IMR-90 (cell line): Measurements from ENCODE around the gene S100Z. TPM values are rescaled to one million over a fixed set of nuclear protein-coding genes. Genes with fewer than 3 reads are reported as not detected.
A peak's percentile ranks its signal among the peaks of the same experiment; 100 is the strongest.

ENCODE experiments used
- ATAC-seq: fragments of 200-7000 bp; cut with Tn5 transposase; 2 replicates; pipeline ENCODE4 v1.9.1; 2020; ENCODE audit warnings: low read depth, mild to moderate bottlenecking, moderate library complexity
- BruUV-seq: library from RNA; stranded (reverse); fragments of 400-500 nt; replicated peaks from 2 replicates; lab custom pipeline; 2021; lab: Mats Ljungman, UMichigan
- CTCF ChIA-PET: fragments of 300-600 bp; formaldehyde crosslinking; extraction: SDS; loops from one replicate; lab custom pipeline; 2021; ENCODE audit warnings: antibody characterized with exemption; lab: Yijun Ruan, JAX
- POLR2A ChIA-PET: fragments of 300-600 bp; sonication (Branson Sonifier 250); formaldehyde crosslinking; loops from one replicate; lab custom pipeline; 2022; ENCODE audit warnings: antibody characterized with exemption; ENCODE audit not compliant: unreplicated experiment; lab: Charles Lee
- DNase-seq: peaks from one replicate; pipeline ENCODE4 v3.0.0; 2013
- H2AFZ ChIP-seq: replicated peaks from 2 replicates; pipeline ENCODE3; 2013; ENCODE audit warnings: low read length, mild to moderate bottlenecking; ENCODE audit not compliant: poor library complexity
- H2AK5ac ChIP-seq: 2 replicates; pipeline ENCODE4 v1.6.1; 2013; ENCODE audit warnings: low read depth, low read length, inconsistent platforms
- H2AK9ac ChIP-seq: replicated peaks from 2 replicates; pipeline ENCODE3; 2013; ENCODE audit warnings: mild to moderate bottlenecking, low read depth, low read length, moderate library complexity; ENCODE audit not compliant: poor library complexity
- H2BK120ac ChIP-seq: 2 replicates; pipeline ENCODE4 v1.6.1; 2013; ENCODE audit warnings: low read depth, low read length, inconsistent platforms
- H2BK15ac ChIP-seq: 3 replicates; pipeline ENCODE4 v1.6.1; 2013; ENCODE audit warnings: low read depth, low read length, inconsistent platforms
- H2BK20ac ChIP-seq: 2 replicates; pipeline ENCODE4 v1.6.1; 2013; ENCODE audit warnings: low read depth, mild to moderate bottlenecking, inconsistent platforms, low read length, moderate library complexity
- H2BK5ac ChIP-seq: 2 replicates; pipeline ENCODE4 v1.6.1; 2013; ENCODE audit warnings: mild to moderate bottlenecking, low read depth, low read length, inconsistent platforms; ENCODE audit not compliant: poor library complexity, severe bottlenecking
- H3K14ac ChIP-seq: replicated peaks from 2 replicates; pipeline ENCODE4 v1.6.1; 2013; ENCODE audit warnings: low read depth, low read length, inconsistent platforms
- H3K18ac ChIP-seq: 2 replicates; pipeline ENCODE4 v1.6.1; 2013; ENCODE audit warnings: low read depth, low read length, control low read depth
- H3K23ac ChIP-seq: 2 replicates; pipeline ENCODE4 v1.6.1; 2013; ENCODE audit warnings: low read depth, low read length, inconsistent platforms
- H3K27ac ChIP-seq: 2 replicates; pipeline ENCODE4 v1.5.1; 2013; ENCODE audit warnings: mild to moderate bottlenecking, control low read depth, low read length; ENCODE audit not compliant: insufficient read depth
- H3K27me3 ChIP-seq: 2 replicates; pipeline ENCODE4 v1.6.1; 2013; ENCODE audit warnings: low read length; ENCODE audit not compliant: control insufficient read depth, insufficient read depth
- H3K36me3 ChIP-seq: 2 replicates; pipeline ENCODE4 v1.6.1; 2013; ENCODE audit warnings: low read length, mixed read lengths; ENCODE audit not compliant: control insufficient read depth, insufficient read depth
- H3K4ac ChIP-seq: 2 replicates; pipeline ENCODE4 v1.6.1; 2013; ENCODE audit warnings: low read depth, low read length, inconsistent platforms
- H3K4me1 ChIP-seq: 2 replicates; pipeline ENCODE4 v1.6.1; 2013; ENCODE audit warnings: low read length, mixed read lengths; ENCODE audit not compliant: control insufficient read depth, insufficient read depth
- H3K4me2 ChIP-seq: 2 replicates; pipeline ENCODE4 v1.6.1; 2013; ENCODE audit warnings: low read depth, mild to moderate bottlenecking, control low read depth, low read length, moderate library complexity
- H3K4me3 ChIP-seq: 2 replicates; pipeline ENCODE4 v1.5.1; 2013; ENCODE audit warnings: low read depth, mild to moderate bottlenecking, control low read depth, low read length, moderate library complexity; ENCODE audit not compliant: insufficient read depth
- H3K56ac ChIP-seq: 2 replicates; pipeline ENCODE4 v1.6.1; 2013; ENCODE audit warnings: low read length, inconsistent platforms; ENCODE audit not compliant: insufficient read depth; ENCODE audit errors: extremely low read depth
- H3K79me1 ChIP-seq, 2 experiments: 2 replicates each; pipeline ENCODE4 v1.6.1; 2013; ENCODE audit warnings: low read length in 2 of 2, inconsistent platforms in 1 of 2, low read depth in 1 of 2
- H3K9ac ChIP-seq: 2 replicates; pipeline ENCODE4 v1.6.1; 2013; ENCODE audit warnings: low read depth, low read length, control low read depth
- H3K9me1 ChIP-seq: 2 replicates; pipeline ENCODE4 v1.6.1; 2013; ENCODE audit warnings: low read length, inconsistent platforms; ENCODE audit not compliant: insufficient read depth
- H3K9me3 ChIP-seq: 2 replicates; pipeline ENCODE4 v1.6.1; 2013; ENCODE audit warnings: low read length; ENCODE audit not compliant: control insufficient read depth, insufficient read depth
- H4K20me1 ChIP-seq: 2 replicates; pipeline ENCODE4 v1.6.1; 2013; ENCODE audit warnings: low read length, inconsistent platforms; ENCODE audit not compliant: insufficient read depth
- H4K5ac ChIP-seq: 2 replicates; pipeline ENCODE4 v1.6.1; 2013; ENCODE audit warnings: mild to moderate bottlenecking, low read depth, low read length, control low read depth
- H4K8ac ChIP-seq, 2 experiments: 2 replicates each; pipeline ENCODE4 v1.6.1; 2013; ENCODE audit warnings: low read depth in 2 of 2, low read length in 2 of 2, control low read depth in 1 of 2, inconsistent platforms in 1 of 2
- H4K91ac ChIP-seq: 2 replicates; pipeline ENCODE4 v1.6.1; 2013; ENCODE audit warnings: low read depth, low read length, inconsistent platforms; ENCODE audit not compliant: insufficient read depth
- CHD1 ChIP-seq: IDR thresholded peaks from 2 replicates; pipeline ENCODE4 v1.6.1; 2012; ENCODE audit warnings: low read depth, low read length, improper control_type of control experiment
- MAFK ChIP-seq: IDR thresholded peaks from 2 replicates; pipeline ENCODE4 v1.6.1; 2012; ENCODE audit warnings: low read depth, low read length, improper control_type of control experiment
- NFE2L2 ChIP-seq: fragments of 150-350 bp; IDR thresholded peaks from 2 replicates; pipeline ENCODE4 v1.6.1; 2016; ENCODE audit warnings: low read depth, mild to moderate bottlenecking, low read length
- USF2 ChIP-seq: fragments of 150-350 bp; IDR thresholded peaks from 2 replicates; pipeline ENCODE4 v1.6.1; 2017; ENCODE audit warnings: mild to moderate bottlenecking, antibody characterized with exemption, low read length, low read depth
- WGBS, 2 experiments: methylation state at CpG; one replicate each; pipeline versions ENCODE4 v1.1.5 to v1.1.7; 2013; ENCODE audit warnings: missing lambda C conversion rate in 2 of 2; ENCODE audit not compliant: insufficient read length in 1 of 2; ENCODE audit errors: extremely low coverage in 2 of 2; 5-methylcytosine and 5-hydroxymethylcytosine counted together
- dilution Hi-C: fragments of 300-500 bp; cut with HindIII; formaldehyde crosslinking; loops from one replicate; pipeline ENCODE4 v1.14.3; 2018; ENCODE audit warnings: low sequenced_read_pairs; ENCODE audit not compliant: unreplicated experiment
- in situ Hi-C: fragments of 300-500 bp; cut with MboI; formaldehyde crosslinking; loops from 3 replicates; pipeline ENCODE4 v1.14.3; 2019; ENCODE audit warnings: low sequenced_read_pairs, inconsistent platforms, mixed read lengths
- intact Hi-C: fragments of 100-400 bp; cut with micrococcal nuclease; formaldehyde crosslinking; loops from 2 replicates; pipeline ENCODE4 v1.10.0; 2022
- polyA plus RNA-seq, 3 experiments: library from polyadenylated mRNA; depleted of rRNA; stranded (reverse); fragments of >200 nt; gene quantifications; 2 replicates each; pipeline ENCODE4 v1.2.3, GENCODE V29; 2012; ENCODE audit warnings: low replicate concordance in 1 of 3
- total RNA-seq: library from RNA; depleted of rRNA; stranded (reverse); fragments of >200 nt; gene quantifications from 2 replicates; pipeline ENCODE4 v1.2.3, GENCODE V29; 2012

The S100Z gene
- total and polyA plus RNA-seq, 2 of the 4 experiments (the other 2 are of a cell fraction), result not detected

- Histone ChIP-seq H3K9me1 (peaks cover 5% of the 10 kb centered on the region; the same call in 1 of the 2 replicates), H2BK15ac (no peak overlapping the region; the same call in 2 of the 3 replicates), H3K36me3 (no peaks in the 10 kb centered on the region), H3K9ac (no peak overlapping the region), H2BK20ac (peak overlapping the region; percentile 35; the same call in 1 of the 2 replicates), H4K20me1 (no peaks in the 10 kb centered on the region), H4K8ac (0 out of 4 replicates have a peak overlapping the region, but pooled peaks of 1 of the 2 experiments have one; percentile 37), H3K27ac (no peak overlapping the region), H3K14ac (0 out of 2 replicates have a peak overlapping the region, but pooled peaks have one; percentile 18), H3K56ac (no peak overlapping the region), H2BK120ac (peak overlapping the region; percentile 78), H4K5ac (no peak overlapping the region), H3K4me3 (no peak overlapping the region), H2BK5ac (no peak overlapping the region), H3K23ac (no peak overlapping the region), H3K9me3 (no peaks in the 10 kb centered on the region), H2AFZ (peak overlapping the region; percentile 65), H3K4me2 (peak overlapping the region; percentile 41), H3K27me3 (no peaks in the 10 kb centered on the region), H3K79me1 (no peaks in the 10 kb centered on the region), H2AK5ac (peak overlapping the region; percentile 44; the same call in 1 of the 2 replicates), H3K4me1 (peaks cover 5% of the 10 kb centered on the region), H2AK9ac (no peak overlapping the region), H3K4ac (peak overlapping the region; percentile 53), H4K91ac (no peak overlapping the region), H3K18ac (no peak overlapping the region)
- in situ Hi-C loops, result no loop called here
- DNase-seq, result peak; percentile 57
- peak; percentile 69 for ATAC-seq
- WGBS, 2 experiments, result no CpG with 5 or more reads among the region's 4 CpGs
- TF ChIP-seq CHD1 (no peak), USF2 (no peak), MAFK (no peak), NFE2L2 (no peak)
- CTCF ChIA-PET, result interaction anchor here (1.6 kb wide), 1 partner anchor 268 kb away, joined by 4 read pairs; no protein-coding TSS in a partner anchor
- intact Hi-C loops, result loop anchor here (5.0 to 10.0 kb wide), 2 partner anchors 150 to 368 kb away; partner anchors contain the start of gene F2R
- POLR2A ChIA-PET, result no interaction called here
- dilution Hi-C loops, result no loop called here
- BruUV-seq, result no TSS peak
These were observed 17.2 kb downstream of the S100Z start for GRCh38 chr5:76867038-76867437.
